Activated CD4-positive, alpha-beta T cell treated with anti-CD3 and anti-CD28 coated beads, Interleukin-2, Interleukin-4, amounts not matched to agents 100 ng/mL and 50 ng/mL, durations not matched to agents 16 hours and 8 hours (primary cell): Measurements from ENCODE around the gene SHF.

Experiments used
- DNase-seq: peaks from one replicate; pipeline ENCODE4 v3.0.0-alpha.2; 2020; ENCODE audit warnings: low spot score

SHF gene

GRCh38 chr15:45169608-45170480, 17.9 kb downstream of the SHF start:
- DNase-seq = no peak

GRCh38 chr15:45168751-45169551, 18.8 kb downstream of the SHF start:
- no peak for DNase-seq

DNA sequence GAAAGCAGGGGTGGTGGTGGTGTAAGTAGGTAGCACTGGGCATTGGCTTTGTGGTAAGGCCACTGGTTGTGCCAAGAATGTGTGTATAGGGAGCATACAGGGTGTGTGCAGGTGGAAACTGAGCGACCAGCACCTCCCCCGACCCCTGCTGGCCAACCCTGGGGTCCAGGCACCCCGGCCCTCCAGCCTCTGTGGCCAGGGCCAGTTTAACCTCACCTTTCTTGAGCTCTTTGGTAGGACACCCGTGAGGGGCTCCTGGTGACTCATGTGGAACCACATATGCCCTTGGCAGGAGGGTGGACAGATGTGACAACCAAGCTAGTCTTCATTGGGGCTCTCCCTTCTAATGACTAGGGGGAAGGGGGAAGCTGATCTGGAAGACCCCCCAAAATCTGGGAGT, 19.5 kb downstream of the SHF start:
- no peak for DNase-seq

GRCh38 chr15:45167631-45168205, 20.0 kb downstream of the SHF start:
- no peak for DNase-seq

GRCh38 chr15:45166834-45167630, 20.7 kb downstream of the SHF start:
- DNase-seq = peak; percentile 91

GRCh38 chr15:45165536-45165935, 22.2 kb downstream of the SHF start:
- DNase-seq = no peak

GRCh38 chr15:45164914-45165313, 22.9 kb downstream of the SHF start:
- no peak for DNase-seq

DNA sequence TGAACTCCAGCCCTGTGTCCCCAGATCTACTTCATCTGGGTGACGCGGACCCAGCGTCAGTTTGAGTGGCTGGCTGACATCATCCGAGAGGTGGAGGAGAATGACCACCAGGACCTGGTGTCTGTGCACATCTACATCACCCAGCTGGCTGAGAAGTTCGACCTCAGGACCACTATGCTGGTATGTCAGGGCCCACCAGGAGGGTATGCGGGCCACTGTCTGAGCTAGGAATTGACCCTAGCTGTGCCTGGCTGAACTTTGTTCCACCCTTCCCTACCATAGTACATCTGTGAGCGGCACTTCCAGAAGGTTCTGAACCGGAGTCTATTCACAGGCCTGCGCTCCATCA, 24.3 kb downstream of the SHF start:
- no peak for DNase-seq

GRCh38 chr15:45162771-45163507, 24.8 kb downstream of the SHF start:
- DNase-seq = peak; percentile 64

GRCh38 chr15:45161666-45162065, 26.1 kb downstream of the SHF start:
- no peak for DNase-seq

- DNase-seq = peak; percentile 28
Observed at GRCh38 chr15:45157974-45158373, 29.8 kb downstream of the SHF start.

DNA sequence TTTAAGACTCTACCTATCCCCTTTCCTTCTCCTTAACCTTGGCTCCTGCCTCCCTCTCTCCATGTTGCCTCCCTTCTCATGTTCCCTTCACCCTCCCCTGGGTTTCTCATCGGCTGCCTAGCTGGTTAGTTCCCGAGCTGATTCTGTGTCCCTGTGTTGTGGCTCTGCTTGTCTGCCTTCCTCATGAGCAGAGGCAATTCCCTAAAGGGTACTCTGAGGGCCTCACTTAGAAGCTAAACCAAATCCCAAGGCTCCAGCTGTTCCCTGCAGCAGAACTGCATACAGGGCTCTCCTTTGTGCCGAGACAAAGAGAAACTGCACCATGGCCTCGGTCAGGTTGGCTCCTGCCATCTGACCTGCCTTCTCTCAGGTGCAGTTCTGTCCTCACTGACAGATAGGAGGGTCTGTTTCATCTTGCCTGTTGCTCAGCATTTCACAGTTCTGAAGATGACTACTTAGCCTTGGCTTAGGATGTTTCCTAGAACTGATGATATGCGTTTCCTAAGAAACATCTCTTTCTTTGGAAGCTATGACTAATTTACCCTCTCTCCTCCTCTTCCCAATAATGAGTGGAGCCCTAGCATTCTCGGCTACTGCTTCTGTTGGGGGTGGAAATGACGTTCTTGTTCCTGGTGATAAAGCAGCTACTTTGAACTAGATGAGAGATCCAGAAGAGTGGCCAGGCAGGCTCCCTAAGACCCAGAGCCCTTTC, 30.9 kb downstream of the SHF start:
- peak; percentile 28 for DNase-seq

- DNase-seq = no peak
Observed at GRCh38 chr15:45155739-45156138, 32.0 kb downstream of the SHF start.

- DNase-seq = no peak
Observed at GRCh38 chr15:45151998-45152828, 35.6 kb downstream of the SHF start.

- no peak for DNase-seq
Observed at GRCh38 chr15:45150997-45151396, 36.8 kb downstream of the SHF start.

DNA sequence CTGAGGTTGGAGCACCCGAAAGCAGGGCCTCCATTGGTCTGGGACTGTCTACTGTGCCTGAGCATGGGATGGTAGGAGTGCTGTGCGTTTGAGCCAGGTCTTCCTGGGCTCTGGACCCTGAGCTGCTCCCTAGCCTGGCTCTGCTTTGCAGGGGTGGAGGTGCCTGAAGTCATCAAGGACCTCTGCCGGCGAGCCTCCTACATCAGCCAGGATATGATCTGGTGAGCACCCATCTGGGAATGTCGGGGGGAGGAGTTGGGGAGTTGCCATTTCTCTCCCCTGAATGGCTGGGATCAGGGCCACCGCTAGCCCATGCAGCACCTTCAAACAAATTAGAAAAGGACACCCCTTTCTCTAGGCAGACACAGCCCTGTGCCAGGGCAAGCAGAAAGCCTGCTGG, 37.3 kb downstream of the SHF start:
- no peak for DNase-seq

DNA sequence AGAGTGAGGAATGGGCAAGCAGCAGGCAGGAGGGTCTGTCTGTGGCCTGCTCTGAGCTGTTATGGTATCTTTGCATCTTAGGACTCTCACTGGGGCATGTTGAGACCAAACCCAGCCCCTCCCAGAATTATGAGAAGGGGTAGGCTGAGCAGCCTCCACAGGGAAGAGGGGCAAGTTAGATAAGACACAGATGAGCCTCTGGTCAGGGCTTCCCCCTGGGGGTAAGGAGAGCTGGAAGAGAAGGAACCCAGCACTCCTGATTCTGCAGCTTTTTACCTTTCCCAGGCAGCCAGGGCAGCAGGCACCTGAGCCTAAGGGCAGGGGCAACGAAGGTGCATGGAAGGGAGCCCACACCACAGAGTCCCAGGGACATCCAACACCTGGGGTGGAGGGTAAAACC, 38.7 kb downstream of the SHF start:
- no peak for DNase-seq

- DNase-seq = no peak
Observed at GRCh38 chr15:45148076-45149059, 39.4 kb downstream of the SHF start.

GRCh38 chr15:45147606-45148005, 40.2 kb downstream of the SHF start:
- DNase-seq = no peak
